Endothelial cell of umbilical vein (primary cell): Measurements from ENCODE around the gene CHST8. TPM values are rescaled to one million over a fixed set of nuclear protein-coding genes. Genes with fewer than 3 reads are reported as not detected.

ENCODE experiments used
- BruUV-seq: library from RNA; stranded (reverse); fragments of 400-500 nt; replicated peaks from 2 replicates; lab custom pipeline; 2021; lab: Mats Ljungman, UMichigan
- CTCF ChIA-PET: fragments of 300-600, 350-600 bp; sonication (Branson Sonifier 250); formaldehyde crosslinking; loops from one replicate; lab custom pipeline; 2021; ENCODE audit warnings: antibody characterized with exemption, inconsistent platforms; lab: Charles Lee
- POLR2A ChIA-PET: fragments of 300-600, 350-600 bp; sonication (Branson Sonifier 250); formaldehyde crosslinking; loops from one replicate; lab custom pipeline; 2021; ENCODE audit warnings: antibody characterized with exemption, inconsistent platforms; lab: Charles Lee
- DNase-seq: peaks from one replicate; pipeline ENCODE4 v3.0.0-alpha.2; 2011; ENCODE audit warnings: low read depth, low spot score
- FAIRE-seq: peaks from 2 replicates; lab custom pipeline; 2011; peaks lifted over from hg19 to GRCh38; lab: Jason Lieb, UNC
- H2AFZ ChIP-seq: 2 replicates; pipeline ENCODE4 v1.6.0; 2012; ENCODE audit warnings: low read depth, low read length, control low read depth, inconsistent platforms
- H3K27ac ChIP-seq: 2 replicates; pipeline ENCODE4 v1.5.1; 2011; ENCODE audit warnings: low read depth, mild to moderate bottlenecking, control low read depth, low read length, moderate library complexity; ENCODE audit not compliant: insufficient read depth
- H3K27me3 ChIP-seq, 2 experiments: 2 replicates each; pipeline versions ENCODE4 v1.6.0 to v1.6.1; 2011; ENCODE audit warnings: low read length in 2 of 2, mixed read lengths in 1 of 2; ENCODE audit not compliant: control insufficient read depth in 2 of 2, insufficient read depth in 2 of 2
- H3K36me3 ChIP-seq, 2 experiments: 2 replicates in 1 of 2; 3 replicates in 1 of 2; pipeline ENCODE4 v1.5.1; 2011; ENCODE audit warnings: low read length in 2 of 2, mild to moderate bottlenecking in 1 of 2, moderate library complexity in 1 of 2; ENCODE audit not compliant: control insufficient read depth in 2 of 2, insufficient read depth in 2 of 2; ENCODE audit errors: extremely low read depth in 1 of 2
- H3K4me1 ChIP-seq: 3 replicates; pipeline ENCODE4 v1.5.1; 2011; ENCODE audit warnings: mild to moderate bottlenecking, low read length; ENCODE audit not compliant: control insufficient read depth, insufficient read depth; ENCODE audit errors: extremely low read depth
- H3K4me2 ChIP-seq: 2 replicates; pipeline ENCODE4 v1.6.1; 2011; ENCODE audit warnings: low read length, control low read depth, mixed read lengths; ENCODE audit not compliant: insufficient read depth
- H3K4me3 ChIP-seq, 3 experiments: fragments of 200-600 bp in 1 of 3; sonication (generic), shearing (Covaris generic) in 1 of 3; replicated peaks in 1 of 3; 2 replicates each; pipeline ENCODE4 v1.5.1; 2011 to 2016; ENCODE audit warnings: control low read depth in 3 of 3, low read length in 3 of 3, mild to moderate bottlenecking in 2 of 3, inconsistent platforms in 1 of 3, low read depth in 1 of 3, moderate library complexity in 1 of 3; ENCODE audit not compliant: insufficient read depth in 1 of 3
- H3K79me2 ChIP-seq: 2 replicates; pipeline ENCODE4 v1.6.0; 2012; ENCODE audit warnings: low read length, inconsistent platforms; ENCODE audit not compliant: control insufficient read depth, insufficient read depth
- H3K9ac ChIP-seq: replicated peaks from 2 replicates; pipeline ENCODE3; 2011; ENCODE audit warnings: low read length, control low read depth; ENCODE audit not compliant: insufficient read depth; ENCODE audit errors: extremely low read depth
- H3K9me1 ChIP-seq: replicated peaks from 3 replicates; pipeline ENCODE4 v1.6.0; 2011; ENCODE audit warnings: mild to moderate bottlenecking, low read length; ENCODE audit not compliant: control insufficient read depth, insufficient read depth; ENCODE audit errors: extremely low read depth
- H3K9me3 ChIP-seq: replicated peaks from 2 replicates; pipeline ENCODE4 v1.5.1; 2012; ENCODE audit warnings: low read length, inconsistent platforms; ENCODE audit not compliant: control insufficient read depth, insufficient read depth
- H4K20me1 ChIP-seq: replicated peaks from 2 replicates; pipeline ENCODE3; 2011; ENCODE audit warnings: mild to moderate bottlenecking, low read length; ENCODE audit not compliant: control insufficient read depth, insufficient read depth; ENCODE audit errors: extremely low read depth
- CTCF ChIP-seq, 2 donors: IDR thresholded peaks; 1 replicate in 1 of 2; 2 replicates in 1 of 2; pipeline ENCODE4 v1.5.1; 2011; ENCODE audit warnings: low read length in 2 of 2, mild to moderate bottlenecking in 2 of 2, moderate library complexity in 2 of 2, control low read depth in 1 of 2, inconsistent platforms in 1 of 2, low read depth in 1 of 2; ENCODE audit not compliant: insufficient read depth in 1 of 2; ENCODE audit errors: extremely low read depth in 1 of 2
- EZH2 ChIP-seq: IDR thresholded peaks from 2 replicates; pipeline ENCODE4 v1.6.1; 2012; ENCODE audit warnings: borderline replicate concordance, low read depth, mild to moderate bottlenecking, moderate library complexity, low read length, inconsistent platforms; ENCODE audit not compliant: severe bottlenecking
- FOS ChIP-seq: IDR thresholded peaks from 2 replicates; pipeline ENCODE4 v1.6.1; 2011; ENCODE audit warnings: mild to moderate bottlenecking, low read length, moderate library complexity, borderline replicate concordance; ENCODE audit not compliant: insufficient read depth
- GATA2 ChIP-seq: IDR thresholded peaks from 2 replicates; pipeline ENCODE4 v1.7.0; 2011; ENCODE audit warnings: low read depth, mild to moderate bottlenecking, moderate library complexity, mixed read lengths, low read length; ENCODE audit not compliant: insufficient read length, insufficient read depth
- MAX ChIP-seq: IDR thresholded peaks from 2 replicates; pipeline ENCODE4 v1.6.1; 2011; ENCODE audit not compliant: insufficient read depth, insufficient read length
- MYC ChIP-seq: IDR thresholded peaks from one replicate; pipeline ENCODE4 v1.6.1; 2011; ENCODE audit warnings: mild to moderate bottlenecking, low read depth, low read length
- POLR2A ChIP-seq: IDR thresholded peaks from 2 replicates; pipeline ENCODE4 v1.6.1; 2012; ENCODE audit warnings: low read depth, mild to moderate bottlenecking, control low read depth, low read length
- POLR2AphosphoS5 ChIP-seq: IDR thresholded peaks from 2 replicates; pipeline ENCODE4 v1.6.1; 2012; ENCODE audit warnings: low read depth, mild to moderate bottlenecking, control low read depth, low read length, moderate library complexity; ENCODE audit not compliant: insufficient read depth
- dilution Hi-C: fragments of 300-500 bp; cut with MboI; formaldehyde crosslinking; loops from one replicate; pipeline ENCODE4 v1.15.0; 2019; ENCODE audit warnings: low sequenced_read_pairs; ENCODE audit not compliant: extremely low pct_ligation_motif_present
- intact Hi-C: fragments of 100-400 bp; cut with micrococcal nuclease; formaldehyde crosslinking; loops from one replicate; pipeline ENCODE4 v1.10.0; 2022
- polyA plus RNA-seq, 4 experiments: library from polyadenylated mRNA; depleted of rRNA in 3 of 4; stranded (reverse) in 3 of 4; unstranded in 1 of 4; fragments of >200 nt; gene quantifications; 2 replicates each; pipeline versions ENCODE4 v1.2.1 to v1.2.3, GENCODE V29; 2011 to 2012; ENCODE audit warnings: missing spikeins in 1 of 4
- total RNA-seq: library from RNA; stranded (reverse); gene quantifications from 2 replicates; pipeline ENCODE4 v1.2.3, GENCODE V29; 2021

Gene CHST8
- total and polyA plus RNA-seq, 2 donors (not counting 3 experiments of a cell fraction or from before 2014, with no cell fraction given): not detected

GRCh38 chr19:33769208-33769607, 147.5 kb downstream of the CHST8 start:
- Histone ChIP-seq H3K79me2 (no peaks in the 10 kb centered on the region), H3K27ac (no peak overlapping the region), H3K27me3 (no peaks in the 10 kb centered on the region), H4K20me1 (no peaks in the 10 kb centered on the region), H3K9me1 (no peaks in the 10 kb centered on the region), H2AFZ (no peak overlapping the region), H3K4me1 (no peaks in the 10 kb centered on the region), H3K9me3 (no peaks in the 10 kb centered on the region), H3K36me3 (no peaks in the 10 kb centered on the region), H3K4me3 (no peak overlapping the region), H3K9ac (no peak overlapping the region), H3K4me2 (no peak overlapping the region)
- CTCF ChIA-PET: interaction anchor here (0.7 to 8.7 kb wide), 8 partner anchors 8 to 533 kb away, joined by 3 to 284 read pairs (median 27); no protein-coding TSS in a partner anchor
- dilution Hi-C loops (no loop called here), intact Hi-C loops (no loop called here)
- no TSS peak for BruUV-seq
- FAIRE-seq (no peak), DNase-seq (no peak)
- POLR2A ChIA-PET: no interaction called here
- no peak for TF ChIP-seq MAX
- no peak for TF ChIP-seq CTCF (IDR thresholded peaks at IDR 0.05; ENCODE audit: extremely low read depth in 1 of 2, insufficient read depth in 1 of 2, low read depth in 1 of 2, low read length in 2 of 2)
- no peak for TF ChIP-seq EZH2
- TF ChIP-seq FOS: no peak
- no peak for TF ChIP-seq MYC
- TF ChIP-seq POLR2A: no peak
- no peak for TF ChIP-seq GATA2
- no peak for TF ChIP-seq POLR2AphosphoS5
